GM12872 (cell line): ENCODE results near the gene PDCD1LG2.

Experiments
- TF ChIP-seq, protein P1 (sequence below): IDR thresholded peaks from 3 replicates; pipeline ENCODE4 v1.5.1; 2011; ENCODE audit warnings: low read depth, mild to moderate bottlenecking, low read length, moderate library complexity; ENCODE audit not compliant: insufficient read depth

PDCD1LG2 gene

DNA sequence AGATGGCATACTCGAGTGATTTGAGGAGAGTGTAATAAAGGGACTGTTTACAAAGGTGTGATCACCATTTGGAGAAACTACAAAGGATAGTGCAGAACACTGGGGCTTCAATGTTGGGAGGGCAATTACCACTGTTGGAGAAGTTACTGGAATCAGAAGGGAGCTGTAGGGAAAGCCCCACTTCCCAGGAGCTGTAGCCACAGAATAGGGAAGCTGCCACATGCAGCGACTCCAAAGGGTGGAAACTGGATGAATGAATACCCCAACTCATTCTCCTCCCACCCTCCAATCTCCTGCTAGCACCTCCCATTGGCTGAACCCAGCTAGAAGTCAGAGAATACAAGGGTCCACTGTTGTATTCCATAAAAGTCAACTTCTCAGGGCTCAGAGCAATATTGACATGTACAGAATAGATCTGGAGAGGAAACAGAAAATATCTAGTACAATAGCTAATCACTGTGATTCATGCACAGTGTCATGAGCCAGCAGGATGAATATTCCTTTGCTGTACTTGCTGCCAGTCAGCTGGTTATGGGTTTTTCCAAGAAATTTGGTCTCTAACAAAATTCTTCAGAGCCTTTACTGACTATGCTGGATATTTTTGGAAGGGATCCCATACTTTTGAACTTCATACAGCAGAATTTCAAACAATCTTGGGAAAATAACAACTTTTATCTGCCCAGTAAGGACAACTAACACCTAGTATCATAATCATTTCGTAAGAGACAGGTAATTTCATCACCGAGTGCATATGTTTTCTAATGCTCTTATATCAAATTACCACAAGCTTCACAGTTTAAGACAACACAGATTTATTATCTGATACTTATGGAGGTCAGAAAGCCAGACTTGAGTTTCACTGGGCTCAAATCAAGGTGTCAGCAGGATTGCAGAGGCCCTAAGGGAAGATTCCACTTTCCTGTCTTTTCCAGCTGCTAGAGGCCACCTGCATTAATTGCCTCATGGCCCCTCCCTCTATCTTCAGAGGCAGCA, 39.6 kb downstream of the PDCD1LG2 start:
- TF ChIP-seq, protein P1, sequence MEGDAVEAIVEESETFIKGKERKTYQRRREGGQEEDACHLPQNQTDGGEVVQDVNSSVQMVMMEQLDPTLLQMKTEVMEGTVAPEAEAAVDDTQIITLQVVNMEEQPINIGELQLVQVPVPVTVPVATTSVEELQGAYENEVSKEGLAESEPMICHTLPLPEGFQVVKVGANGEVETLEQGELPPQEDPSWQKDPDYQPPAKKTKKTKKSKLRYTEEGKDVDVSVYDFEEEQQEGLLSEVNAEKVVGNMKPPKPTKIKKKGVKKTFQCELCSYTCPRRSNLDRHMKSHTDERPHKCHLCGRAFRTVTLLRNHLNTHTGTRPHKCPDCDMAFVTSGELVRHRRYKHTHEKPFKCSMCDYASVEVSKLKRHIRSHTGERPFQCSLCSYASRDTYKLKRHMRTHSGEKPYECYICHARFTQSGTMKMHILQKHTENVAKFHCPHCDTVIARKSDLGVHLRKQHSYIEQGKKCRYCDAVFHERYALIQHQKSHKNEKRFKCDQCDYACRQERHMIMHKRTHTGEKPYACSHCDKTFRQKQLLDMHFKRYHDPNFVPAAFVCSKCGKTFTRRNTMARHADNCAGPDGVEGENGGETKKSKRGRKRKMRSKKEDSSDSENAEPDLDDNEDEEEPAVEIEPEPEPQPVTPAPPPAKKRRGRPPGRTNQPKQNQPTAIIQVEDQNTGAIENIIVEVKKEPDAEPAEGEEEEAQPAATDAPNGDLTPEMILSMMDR: no peak

DNA sequence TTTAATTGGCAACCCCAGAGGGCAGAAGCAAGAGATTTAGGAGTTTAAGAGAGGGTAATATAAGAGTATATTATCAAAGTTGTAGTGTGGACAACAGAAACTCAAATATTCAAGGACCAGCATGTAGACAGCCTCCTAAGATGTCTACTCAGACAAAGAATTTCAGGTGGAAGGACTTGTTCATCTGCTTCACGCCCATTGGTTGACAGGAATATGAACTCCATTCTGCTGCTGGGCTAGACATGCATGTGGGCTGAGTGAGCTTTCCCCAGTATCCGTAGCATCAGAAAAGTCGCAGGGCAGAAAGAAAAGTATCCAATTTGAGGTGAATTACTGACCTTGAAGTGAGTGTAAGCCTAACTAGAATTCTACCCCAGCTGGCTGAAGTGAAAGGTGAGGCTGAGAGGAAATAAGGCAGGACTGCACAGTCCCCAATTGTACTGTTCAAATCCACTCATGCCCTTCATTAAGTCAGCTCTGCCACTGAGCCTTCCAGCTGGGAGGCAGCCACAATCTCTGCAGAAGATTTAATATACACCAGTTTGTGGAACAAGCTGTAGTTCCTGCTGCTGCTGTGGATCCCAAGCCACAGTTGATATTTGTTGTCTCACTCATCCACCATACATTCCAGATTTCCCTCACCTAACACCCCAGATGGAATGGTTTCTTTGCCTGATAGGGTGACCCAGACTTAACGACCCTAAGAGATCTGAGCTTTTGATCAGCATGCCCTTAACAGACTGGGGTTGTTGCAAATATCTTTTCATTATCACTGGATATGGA, 41.2 kb downstream of the PDCD1LG2 start:
- TF ChIP-seq, protein P1: no peak

DNA sequence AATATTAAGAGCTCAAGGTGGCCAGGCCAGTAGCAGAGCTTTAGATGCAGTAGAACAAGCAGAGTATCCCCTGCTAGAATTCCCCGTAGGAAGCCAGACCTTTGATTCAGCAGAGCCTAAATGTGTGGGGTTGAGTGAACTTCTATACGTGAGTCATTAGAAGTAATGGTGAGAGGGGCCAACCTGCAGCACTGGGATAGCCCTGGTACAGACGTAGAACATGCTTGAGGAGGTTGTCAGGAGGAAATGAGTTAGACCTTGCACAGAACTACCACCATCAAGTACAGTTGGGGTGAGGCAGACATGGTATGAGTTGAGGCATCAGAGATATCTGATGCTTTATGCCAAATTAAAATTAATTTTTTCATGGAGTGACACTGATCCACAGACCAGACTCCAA, 42.0 kb downstream of the PDCD1LG2 start:
- TF ChIP-seq, protein P1: no peak

DNA sequence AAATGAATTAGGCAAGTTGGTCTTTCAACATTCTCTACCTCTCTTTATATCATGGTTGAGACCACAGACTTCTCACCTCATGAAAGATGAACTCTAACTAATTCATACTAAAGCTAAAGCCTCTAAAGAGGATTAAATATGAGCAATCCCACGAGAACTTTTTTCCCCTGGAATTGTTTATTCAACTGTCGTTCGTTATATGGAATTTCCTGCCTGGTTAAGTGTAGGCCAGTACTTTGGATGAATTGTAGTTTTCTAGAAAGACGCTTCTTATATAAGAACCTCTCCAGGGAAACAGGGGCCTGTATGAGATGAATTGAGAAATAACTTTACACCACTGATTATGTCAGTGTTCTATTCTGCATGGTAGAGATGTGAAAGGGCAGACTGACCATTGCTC, 42.9 kb downstream of the PDCD1LG2 start:
- TF ChIP-seq, protein P1: no peak

DNA sequence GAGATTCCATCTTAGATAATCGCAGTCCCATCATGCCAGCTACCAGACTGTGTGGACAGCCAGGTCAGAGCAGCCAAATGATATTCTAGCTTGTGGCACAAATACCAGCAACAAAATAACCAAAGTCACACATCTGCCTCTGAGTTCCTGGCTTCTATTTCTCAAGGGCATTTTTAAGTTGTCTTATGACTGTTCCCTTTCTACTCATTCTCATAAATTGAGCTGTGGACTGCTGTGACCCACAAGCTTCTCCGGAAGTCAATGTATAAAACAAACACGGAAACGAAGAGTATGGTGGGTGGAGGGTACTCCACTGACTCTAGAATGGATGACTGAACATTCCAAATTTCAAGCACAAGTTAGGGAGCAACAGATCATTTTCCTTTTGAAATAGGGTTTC, 43.9 kb downstream of the PDCD1LG2 start:
- TF ChIP-seq, protein P1: no peak

DNA sequence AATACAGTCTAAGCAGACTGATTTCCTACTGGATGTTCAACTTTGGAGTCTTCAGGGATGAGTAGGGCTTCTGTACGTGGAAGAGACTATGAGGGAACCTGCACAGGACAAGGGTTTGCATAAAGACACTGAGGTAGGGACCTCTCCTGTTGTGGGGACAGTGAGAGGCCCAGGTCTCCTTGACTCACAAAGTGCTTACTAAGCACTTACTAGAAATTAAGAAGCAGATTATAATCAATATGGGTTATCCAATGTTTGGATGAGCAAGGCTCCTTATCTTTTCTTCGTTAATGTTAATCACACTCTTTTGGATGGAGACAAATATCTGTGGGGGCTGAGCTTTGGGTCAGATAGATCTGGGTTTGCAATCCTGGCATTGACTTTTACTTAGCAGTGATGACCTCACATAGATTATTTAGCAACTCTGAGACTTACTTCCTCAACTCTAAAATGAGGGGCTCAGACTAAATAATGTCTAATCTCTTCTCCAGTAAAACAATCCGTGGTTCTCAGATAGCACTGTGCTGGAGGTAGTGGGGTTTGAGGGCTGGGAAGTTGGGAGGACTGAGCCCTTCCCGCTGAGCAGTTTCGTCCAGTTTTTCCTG, 45.9 kb downstream of the PDCD1LG2 start:
- TF ChIP-seq, protein P1: no peak
